ENCODE results near the gene AATK. TPM values are rescaled to one million over a fixed set of nuclear protein-coding genes. Genes with fewer than 3 reads are reported as not detected.

The AATK gene
- total and polyA plus RNA-seq, 2 of the 4 experiments (the other 2 are of a cell fraction), result under 0.01 to 0.21 TPM

DNA sequence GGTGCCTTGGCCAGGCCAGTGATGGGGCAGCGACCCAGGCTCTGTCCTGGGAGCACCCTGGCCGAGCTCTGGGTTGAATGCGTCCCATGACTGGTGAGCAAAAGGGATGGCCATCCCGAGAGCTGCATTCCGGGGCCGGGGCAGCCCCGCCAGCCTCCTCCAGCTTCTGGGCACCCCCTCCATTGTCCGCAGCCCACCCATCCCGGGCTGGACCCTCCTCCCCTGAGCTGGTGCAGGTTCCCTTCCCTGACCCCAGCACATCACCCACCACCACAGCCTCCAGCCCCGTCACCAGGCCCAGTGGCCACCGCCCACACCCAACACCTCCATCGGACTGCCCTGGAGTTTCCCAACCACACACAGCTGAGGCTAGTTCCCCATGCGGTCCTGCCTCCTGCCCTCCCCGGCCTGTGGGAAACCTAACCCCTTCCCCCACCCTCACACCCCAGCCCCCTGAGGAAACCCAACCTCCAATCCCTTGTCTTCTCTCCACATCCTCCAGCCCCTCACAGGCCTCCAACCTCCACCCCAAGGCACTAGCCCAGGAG is 17.0 kb downstream of the AATK start:
- H4K20me1 ChIP-seq (ENCODE audit: insufficient read depth, low read length), result no peaks in the 10 kb centered on the region
- no peak overlapping the region for H2AFZ ChIP-seq (replicated peaks; ENCODE audit: low read length, poor library complexity)
- dilution Hi-C loops (cut with HindIII; ENCODE audit: low sequenced_read_pairs, unreplicated experiment) (no loop called here), intact Hi-C loops (cut with micrococcal nuclease) (no loop called here), in situ Hi-C loops (cut with MboI; ENCODE audit: low sequenced_read_pairs) (no loop called here)
- TF ChIP-seq POLR2A (IDR thresholded peaks at IDR 0.05; ENCODE audit: low read depth, low read length), result no peak
- H4K8ac ChIP-seq (ENCODE audit: low read depth in 2 of 2, low read length in 2 of 2), result no peak overlapping the region
- H2BK20ac ChIP-seq (ENCODE audit: low read depth, low read length), result no peak overlapping the region
- WGBS, 2 experiments (ENCODE audit: extremely low coverage in 2 of 2, insufficient read length in 1 of 2), result 81% methylated on average over 6 of the region's 14 CpGs; no CpG with 5 or more reads in 1 of the 2 experiments
- no peaks in the 10 kb centered on the region for H3K9me3 ChIP-seq (ENCODE audit: control insufficient read depth, insufficient read depth, low read length)
- H2AK5ac ChIP-seq (ENCODE audit: low read depth, low read length), result no peak overlapping the region
- no peaks in the 10 kb centered on the region for H3K36me3 ChIP-seq (ENCODE audit: control insufficient read depth, insufficient read depth, low read length)
- H4K91ac ChIP-seq (ENCODE audit: insufficient read depth, low read depth, low read length), result no peak overlapping the region
- ChIA-PET POLR2A (ENCODE audit: unreplicated experiment) (no interaction called here), CTCF (no interaction called here)
- no peak overlapping the region for H3K18ac ChIP-seq (ENCODE audit: low read depth, low read length)
- H3K56ac ChIP-seq (ENCODE audit: extremely low read depth, insufficient read depth, low read length), result no peak overlapping the region
- no peaks in the 10 kb centered on the region for H3K79me1 ChIP-seq (ENCODE audit: low read depth in 1 of 2, low read length in 2 of 2)
- H3K4ac ChIP-seq (ENCODE audit: low read depth, low read length), result no peak overlapping the region
- no peak overlapping the region for H2BK5ac ChIP-seq (ENCODE audit: low read depth, low read length, poor library complexity, severe bottlenecking)
- ATAC-seq (ENCODE audit: low read depth) (no peak), DNase-seq (no peak)
- no TSS peak for BruUV-seq (replicated peaks)
- H2BK120ac ChIP-seq (ENCODE audit: low read depth, low read length), result no peak overlapping the region
- H3K27me3 ChIP-seq (ENCODE audit: control insufficient read depth, insufficient read depth, low read length), result peaks cover 29% of the 10 kb centered on the region
- H3K4me2 ChIP-seq (ENCODE audit: low read depth, low read length), result no peak overlapping the region
- H3K23ac ChIP-seq (ENCODE audit: low read depth, low read length), result no peak overlapping the region
- H4K5ac ChIP-seq (ENCODE audit: low read depth, low read length), result no peak overlapping the region
- H3K4me1 ChIP-seq (ENCODE audit: control insufficient read depth, insufficient read depth, low read length), result no peaks in the 10 kb centered on the region
- H3K27ac ChIP-seq (ENCODE audit: insufficient read depth, low read length), result no peak overlapping the region
- H3K4me3 ChIP-seq (ENCODE audit: insufficient read depth, low read depth, low read length), result no peak overlapping the region
- H2BK15ac ChIP-seq (ENCODE audit: low read depth, low read length), result no peak overlapping the region
- H3K9ac ChIP-seq (ENCODE audit: low read depth, low read length), result no peak overlapping the region
- no peak overlapping the region for H2AK9ac ChIP-seq (replicated peaks; ENCODE audit: low read depth, low read length, poor library complexity)
- no peak overlapping the region for H3K14ac ChIP-seq (replicated peaks; ENCODE audit: low read depth, low read length)
- H3K9me1 ChIP-seq (ENCODE audit: insufficient read depth, low read length), result no peaks in the 10 kb centered on the region

Measured in IMR-90 (cell line).